IPS DF 19.7 (cell line): ENCODE results near the gene C6.
"Not testable (repeated sequence)": the region's sequence is repeated elsewhere in the genome, so short reads cannot be mapped to it uniquely, and the experiment has no call there.

ENCODE experiments used
- DNase-seq: peaks from one replicate; pipeline ENCODE4 v3.0.0-alpha.2; 2013; ENCODE audit warnings: low read depth, low spot score

Gene C6

DNA sequence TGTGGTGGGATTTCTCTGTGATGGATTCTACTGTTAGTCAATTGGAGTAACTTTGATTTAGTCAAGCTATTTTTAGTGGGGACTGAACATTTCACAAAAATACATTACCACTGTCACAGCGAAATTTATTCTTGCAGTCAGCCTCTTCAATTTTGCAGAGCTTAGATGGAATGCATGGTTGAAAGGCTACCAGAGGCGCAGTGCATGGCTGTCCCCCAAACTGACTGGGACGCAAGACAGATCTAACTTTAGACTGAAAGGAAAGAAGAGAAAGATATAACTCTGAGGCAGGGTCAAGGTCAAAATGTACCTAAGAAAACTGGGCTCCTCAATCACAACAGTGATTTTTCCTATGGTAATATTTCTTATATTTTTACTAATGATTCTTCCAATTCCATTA lies 13.7 kb downstream of the C6 start:
- DNase-seq, result no peak

DNA sequence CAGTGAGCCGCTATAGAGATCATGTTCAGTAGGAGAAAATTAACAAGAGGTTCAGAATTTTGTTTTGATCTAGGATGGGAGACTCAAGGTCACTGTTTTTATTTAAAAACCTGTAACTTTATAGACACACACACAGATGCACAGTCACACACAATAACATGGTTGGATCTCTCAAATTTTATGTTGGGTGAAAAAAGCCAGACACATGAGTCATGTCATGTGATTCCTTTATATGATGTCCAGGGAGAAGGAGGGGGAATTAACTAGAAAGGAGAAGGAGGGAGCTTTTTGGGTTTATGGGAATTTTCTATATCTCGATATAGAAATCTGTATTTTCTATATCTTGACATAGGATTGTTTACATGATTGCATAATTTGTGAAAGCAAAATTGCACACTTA lies 17.1 kb downstream of the C6 start:
- no peak for DNase-seq

DNA sequence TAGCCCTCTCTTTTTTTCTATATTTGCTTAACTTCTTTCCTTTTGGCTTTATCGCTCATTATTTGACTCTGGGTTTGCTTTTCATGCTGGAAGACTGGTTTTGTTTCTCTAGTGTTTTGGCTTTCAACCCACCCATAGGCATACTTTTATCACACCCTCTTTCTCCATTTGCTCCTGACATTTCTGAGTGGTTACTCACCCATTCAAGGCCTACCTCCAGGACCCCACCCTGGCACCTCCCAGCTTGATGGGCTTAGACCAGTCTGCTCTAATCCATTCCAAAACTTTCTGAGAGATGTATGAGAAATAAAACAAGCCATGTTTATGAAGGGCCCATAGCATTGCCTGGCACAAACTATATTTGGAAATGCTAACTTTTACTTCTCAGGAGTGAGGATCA lies 18.1 kb downstream of the C6 start:
- DNase-seq, result no peak

DNA sequence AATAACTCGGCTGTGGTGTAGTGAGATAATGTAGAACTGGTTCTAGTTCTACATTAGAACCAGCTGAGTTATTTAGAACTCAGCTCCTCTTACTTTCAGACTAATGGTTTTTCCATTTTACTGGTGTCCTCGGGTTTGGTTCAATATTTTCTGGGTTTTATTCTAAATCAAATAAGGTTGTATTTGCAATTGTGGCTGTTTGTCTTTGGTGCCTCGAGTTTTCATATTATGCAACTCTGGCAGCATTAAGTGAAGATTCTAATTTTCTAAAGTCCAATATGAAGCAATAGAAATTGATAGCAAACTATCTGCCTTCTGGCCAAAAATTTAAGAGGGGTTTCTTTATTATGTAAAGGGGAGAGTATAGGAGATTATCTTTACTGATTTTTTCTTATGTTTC lies 19.0 kb downstream of the C6 start:
- no peak for DNase-seq

DNA sequence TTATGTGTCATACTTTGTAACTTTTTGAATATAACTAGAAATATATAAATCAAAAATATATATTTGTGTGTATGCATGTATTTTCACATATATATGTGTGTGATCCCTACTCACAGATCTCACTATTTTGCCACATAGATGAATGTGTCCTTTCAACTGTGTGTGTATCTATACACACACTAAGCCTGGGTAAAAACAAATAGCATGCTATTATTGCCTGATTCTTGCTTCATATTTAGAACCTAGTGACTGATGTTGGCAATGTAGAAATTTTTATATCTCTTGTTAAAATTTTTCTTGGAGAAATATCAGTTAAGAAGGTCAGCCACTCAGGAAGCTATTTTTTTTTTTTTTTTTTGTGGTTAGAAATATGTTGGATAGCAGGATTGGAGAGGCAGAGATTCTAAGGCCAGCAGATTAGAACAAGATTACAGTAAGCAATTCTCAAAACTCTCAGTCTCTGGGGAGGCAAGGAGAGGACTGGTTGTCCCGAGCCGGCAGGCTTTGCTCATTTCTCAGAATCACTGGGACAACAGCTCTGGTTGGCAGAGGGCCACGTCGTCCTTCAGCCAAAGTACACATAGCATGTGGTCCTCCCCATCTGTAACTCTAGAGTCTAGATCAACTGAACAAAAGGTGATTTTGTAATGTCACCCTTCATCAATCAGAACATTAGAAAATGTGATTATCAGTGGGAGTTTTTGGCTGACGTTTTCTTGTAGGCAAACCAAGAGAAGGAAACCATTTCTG lies 19.7 kb downstream of the C6 start:
- no peak for DNase-seq

DNA sequence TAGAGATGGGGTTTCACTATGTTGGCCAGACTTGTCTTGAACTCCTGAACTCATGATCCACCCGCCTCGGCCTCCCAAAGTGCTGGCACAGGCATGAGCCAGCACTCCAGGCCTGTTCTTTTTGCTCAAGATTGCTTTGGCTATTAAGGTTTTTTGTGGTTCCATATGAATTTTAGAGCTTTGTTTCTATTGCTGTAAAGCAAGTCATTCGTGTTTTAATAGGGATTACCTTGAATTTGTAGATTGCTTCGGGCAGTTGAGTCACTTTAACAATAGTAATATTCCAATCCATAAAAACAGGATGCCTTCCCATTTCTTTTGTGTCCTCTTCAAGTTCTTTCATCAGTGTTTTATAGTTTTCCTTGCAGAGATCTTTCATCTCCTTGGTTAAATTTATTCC lies 22.1 kb downstream of the C6 start:
- DNase-seq, result no peak

DNA sequence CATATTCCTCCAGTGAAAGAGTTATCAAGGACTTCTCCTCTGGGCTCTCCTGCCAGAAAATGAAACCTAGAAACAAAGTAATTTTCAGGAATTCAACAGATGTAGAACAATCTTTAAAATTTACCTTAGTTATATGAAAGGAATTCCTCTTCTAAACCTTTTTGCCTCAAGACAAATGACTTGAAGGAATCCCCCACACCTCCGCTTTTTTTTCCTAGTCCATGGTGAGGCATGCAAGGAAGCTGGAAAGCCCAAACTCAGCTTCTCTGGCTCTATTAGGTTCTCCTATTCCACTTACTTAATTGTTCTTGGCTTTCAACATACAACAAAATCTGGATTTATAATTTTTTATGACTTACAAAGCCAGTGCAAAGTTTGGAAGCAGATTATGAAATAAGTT lies 27.2 kb downstream of the C6 start:
- no peak for DNase-seq

DNA sequence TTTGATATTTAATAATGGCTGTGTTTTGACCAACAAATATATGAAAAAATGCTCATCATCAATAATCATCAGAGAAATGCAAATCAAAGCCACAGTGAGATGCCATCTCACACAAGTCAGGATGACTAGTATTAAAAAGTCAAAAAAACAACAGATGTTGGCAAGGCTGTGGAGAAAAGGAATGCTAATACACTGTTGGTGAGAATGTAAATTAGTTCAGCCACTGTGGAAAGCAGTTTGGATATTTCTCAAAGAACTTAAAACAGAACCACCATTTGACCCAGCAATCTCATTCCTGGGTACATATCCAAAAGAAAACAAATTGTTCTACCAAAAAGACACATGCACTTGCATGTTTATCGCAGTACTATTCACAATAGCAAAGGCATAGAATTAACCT lies 30.0 kb downstream of the C6 start:
- not testable (repeated sequence) for DNase-seq

DNA sequence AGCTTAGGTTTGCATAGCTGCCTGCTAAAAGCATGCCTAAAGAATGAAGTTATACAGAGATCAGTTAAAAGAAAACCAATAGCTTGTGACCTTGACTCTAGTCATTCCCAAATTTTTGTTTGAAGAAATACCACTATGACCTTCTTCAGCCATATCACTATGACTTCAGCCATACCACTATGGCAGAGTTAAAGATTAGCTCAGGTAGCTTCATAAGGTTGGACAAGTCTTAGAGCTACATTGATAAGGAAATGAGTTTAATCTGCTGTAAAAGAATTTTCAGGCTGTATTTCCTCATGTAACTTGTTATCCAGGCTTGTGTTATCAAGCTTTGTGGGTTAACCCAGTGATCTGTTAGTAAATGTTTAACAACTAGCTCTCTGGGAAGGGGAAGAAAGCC lies 30.7 kb downstream of the C6 start:
- DNase-seq, result no peak

DNA sequence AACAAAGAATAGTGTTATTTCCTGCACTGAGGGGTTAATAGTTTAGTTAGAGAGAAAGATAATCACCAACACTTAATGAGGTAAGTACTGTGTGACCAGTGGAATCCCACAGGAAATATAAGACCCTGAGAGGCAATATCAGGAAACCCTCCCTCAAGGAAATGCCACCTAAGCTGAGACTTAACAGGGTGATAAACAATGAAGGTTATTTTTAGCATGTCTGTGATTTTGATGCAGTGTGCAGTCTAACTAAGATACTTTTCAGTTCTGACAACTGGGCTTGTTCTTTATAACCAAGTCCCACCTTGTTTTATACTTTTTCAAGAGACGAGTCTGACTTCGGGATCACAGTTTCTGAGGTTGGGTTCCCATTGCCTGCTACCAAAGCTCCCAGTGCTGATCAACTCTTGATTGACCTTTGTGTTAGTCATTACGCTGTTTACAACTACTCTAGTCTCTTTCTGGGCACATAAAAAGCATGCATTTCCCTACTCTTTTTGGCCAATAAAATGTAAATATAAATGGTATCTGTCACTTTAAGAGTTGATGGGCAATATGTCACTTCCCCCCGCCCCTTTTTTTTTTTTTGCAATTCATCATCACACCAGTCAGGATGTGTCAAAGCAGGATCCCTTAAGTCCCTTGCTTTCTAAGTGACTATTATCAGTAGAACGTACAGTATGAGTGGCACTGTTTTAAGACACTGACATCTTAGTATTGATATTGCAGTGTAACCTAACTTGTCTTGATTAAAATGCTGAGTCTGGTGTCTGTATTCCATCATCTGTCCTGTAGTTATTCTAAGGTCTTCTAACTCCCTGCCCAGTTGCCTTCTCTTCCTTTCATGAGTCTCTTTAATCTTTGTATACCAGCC lies 31.4 kb downstream of the C6 start:
- DNase-seq, result no peak

DNA sequence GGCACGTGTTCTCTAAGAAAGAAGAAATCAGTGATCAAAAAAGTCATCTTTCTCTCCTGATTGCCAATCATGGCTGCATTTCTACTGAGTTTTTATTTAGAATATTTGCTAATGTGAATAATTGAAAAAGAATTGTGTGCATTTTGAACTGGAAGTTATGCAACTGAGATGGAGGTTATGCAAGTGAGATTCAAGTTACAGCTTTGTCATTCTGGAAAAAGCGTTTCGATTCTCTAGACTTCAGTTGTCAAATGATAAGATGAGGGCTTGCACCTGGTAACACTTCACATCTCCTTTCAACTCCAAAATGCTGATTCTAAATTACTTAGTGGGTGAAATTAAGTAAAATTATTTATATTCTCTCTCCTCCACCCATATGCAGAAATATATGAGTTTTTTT lies 36.4 kb downstream of the C6 start:
- DNase-seq, result no peak

DNA sequence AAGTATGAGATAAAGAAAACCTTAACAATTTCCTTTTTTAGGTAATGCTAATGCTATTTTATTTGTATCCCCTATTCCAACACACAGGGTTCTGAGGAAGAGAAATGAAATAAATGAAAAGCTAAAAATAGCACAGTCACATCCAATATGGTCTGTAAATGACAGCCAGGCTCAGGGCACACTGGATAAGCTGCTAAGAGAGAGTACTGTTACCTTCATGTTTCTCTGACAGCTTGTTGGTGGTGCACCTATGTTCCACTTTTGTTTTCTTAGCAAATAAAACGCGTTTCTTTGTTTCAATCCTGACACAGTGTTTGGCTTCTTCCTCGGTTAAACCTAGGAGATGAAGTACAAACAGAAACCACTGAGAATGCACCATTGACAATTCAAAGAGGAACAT lies 41.3 kb downstream of the C6 start:
- no peak for DNase-seq

DNA sequence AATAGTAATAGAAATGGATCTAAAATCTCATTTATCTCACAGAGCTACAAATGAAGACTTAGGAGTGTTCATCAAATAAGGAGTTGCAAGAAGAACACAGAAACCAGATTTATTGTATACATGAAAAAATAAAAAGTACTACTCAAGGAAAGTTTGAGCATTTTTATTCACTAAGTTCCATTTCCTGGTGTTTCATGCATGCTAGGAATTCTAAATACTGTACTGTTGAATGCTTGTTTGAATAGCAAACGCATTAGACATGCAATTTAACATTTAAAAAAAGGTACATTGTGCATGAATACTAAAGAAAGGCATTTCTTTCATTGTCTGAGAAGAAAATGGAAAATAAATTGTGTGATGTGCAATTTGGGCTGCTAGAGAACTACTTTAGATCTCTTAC lies 52.1 kb downstream of the C6 start:
- DNase-seq, result no peak

DNA sequence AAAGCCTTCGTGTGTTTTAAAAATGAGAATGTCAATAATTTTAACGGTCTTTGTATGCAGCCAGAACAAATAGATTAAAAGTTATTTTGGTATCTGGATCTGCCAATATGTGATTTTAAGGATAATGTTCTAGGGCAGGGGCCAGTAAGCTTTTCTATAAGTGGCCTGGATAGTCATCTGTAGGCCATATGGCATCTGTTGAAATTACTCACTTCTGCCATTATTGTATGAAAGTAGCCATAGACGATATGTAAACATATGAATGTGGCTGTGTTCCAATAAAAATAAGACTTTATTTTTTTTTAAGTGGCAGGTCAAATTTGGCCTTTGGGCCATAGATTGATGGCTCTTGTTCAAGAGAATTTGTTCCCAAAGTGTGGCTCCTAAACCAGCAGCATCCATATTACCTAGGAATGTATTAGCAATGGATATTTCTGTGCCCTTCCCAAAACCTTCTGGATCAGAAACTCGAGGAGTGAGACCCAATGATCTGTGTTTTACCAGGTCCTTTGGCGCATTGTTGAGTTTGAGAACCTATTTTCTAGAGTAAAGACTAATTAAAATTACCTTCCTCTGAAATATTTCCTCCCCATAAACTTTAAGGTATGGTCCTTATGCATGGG lies 55.9 kb downstream of the C6 start:
- no peak for DNase-seq

DNA sequence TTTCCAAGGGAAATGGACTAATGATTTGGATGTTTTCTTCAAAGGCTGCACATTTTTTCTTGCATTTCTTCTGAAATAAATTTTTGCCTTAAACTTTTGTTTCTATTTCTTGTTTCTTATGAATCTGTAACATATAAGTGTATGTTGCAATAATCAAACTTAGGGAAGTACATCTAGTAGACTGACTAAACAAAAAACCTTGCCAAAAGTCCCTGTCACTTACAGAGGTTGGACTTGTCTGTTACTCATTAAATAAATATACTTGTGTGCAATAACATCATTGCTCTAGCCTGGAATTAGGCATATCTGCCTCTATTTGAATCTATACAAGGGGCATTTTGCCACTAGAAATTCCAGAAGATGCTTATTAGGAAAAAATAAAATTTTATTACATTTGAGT lies 56.6 kb downstream of the C6 start:
- DNase-seq, result no peak

DNA sequence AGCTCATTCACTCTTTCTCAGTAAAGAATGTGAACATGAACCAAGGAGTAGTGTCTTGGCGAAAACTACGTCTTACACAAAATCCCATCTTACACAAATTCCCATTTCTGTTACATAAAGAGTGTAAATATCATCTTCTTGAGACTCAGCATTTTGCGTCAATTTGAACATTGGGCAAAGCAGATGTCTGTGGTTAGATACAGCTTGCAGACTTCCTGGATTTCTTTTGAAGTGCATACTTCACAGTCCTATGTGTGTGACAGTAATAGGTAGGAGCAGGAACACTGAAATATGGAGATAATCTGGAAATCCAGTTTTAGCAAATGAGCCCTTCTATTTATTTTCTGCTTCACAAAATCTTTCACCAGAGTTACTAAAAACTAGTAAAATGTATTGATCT lies 58.8 kb downstream of the C6 start:
- no peak for DNase-seq

DNA sequence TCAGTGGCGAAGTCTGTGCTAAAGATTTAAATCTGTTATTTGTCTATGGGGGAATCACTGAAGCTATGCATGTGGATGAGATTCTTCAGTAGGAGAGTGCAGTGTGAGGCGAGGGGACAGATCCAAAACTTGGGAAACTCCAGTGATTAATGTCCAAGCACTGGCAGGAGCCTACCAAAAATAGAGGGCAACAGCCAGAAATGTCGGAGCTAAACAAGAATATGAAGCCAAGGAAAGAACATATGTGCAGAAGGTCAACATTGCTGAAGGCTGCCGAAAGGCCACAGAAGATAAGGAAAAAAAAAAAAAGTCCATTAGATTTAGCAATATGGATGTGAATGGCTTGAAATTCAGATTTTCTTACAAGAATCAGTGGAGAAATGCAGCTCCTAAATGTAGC lies 61.8 kb downstream of the C6 start:
- no peak for DNase-seq

DNA sequence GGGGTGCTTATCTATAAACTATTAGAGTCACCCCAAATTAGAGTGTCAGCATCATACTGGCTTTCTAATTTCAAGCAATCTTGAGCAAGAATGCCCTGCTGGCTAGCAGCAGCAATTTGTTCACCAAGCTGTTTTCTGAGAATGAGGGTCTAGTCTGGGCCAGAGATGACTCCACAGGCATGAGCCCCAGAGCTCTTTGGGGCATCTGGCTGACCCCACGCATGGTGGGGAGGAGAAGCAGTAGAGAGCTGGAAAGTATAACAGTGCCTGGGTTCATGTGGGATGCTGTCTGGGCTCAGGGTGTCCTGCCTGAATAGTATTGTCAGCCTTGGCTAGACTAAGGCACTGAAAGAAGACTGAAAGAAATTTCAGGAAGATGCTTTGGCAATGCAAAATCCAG lies 64.9 kb downstream of the C6 start:
- no peak for DNase-seq

DNA sequence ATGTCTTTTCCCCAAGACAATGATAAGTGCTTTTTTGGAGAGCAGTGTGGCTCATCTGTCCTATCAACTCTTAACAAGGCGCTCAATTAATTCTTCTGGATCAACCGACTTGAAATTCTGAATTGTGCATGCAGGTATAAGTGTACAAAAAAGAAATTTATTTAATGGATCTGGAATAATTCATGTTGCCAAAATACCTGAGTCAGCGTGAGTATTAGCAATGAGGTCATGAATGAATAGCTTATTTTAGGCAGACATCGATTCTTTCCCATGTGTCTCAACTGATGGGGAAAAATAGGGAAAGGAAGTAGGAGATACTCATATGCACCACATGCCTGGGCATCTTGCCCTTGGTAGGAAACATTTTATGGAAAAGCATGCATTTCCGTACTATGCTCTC lies 68.0 kb downstream of the C6 start:
- DNase-seq, result no peak

DNA sequence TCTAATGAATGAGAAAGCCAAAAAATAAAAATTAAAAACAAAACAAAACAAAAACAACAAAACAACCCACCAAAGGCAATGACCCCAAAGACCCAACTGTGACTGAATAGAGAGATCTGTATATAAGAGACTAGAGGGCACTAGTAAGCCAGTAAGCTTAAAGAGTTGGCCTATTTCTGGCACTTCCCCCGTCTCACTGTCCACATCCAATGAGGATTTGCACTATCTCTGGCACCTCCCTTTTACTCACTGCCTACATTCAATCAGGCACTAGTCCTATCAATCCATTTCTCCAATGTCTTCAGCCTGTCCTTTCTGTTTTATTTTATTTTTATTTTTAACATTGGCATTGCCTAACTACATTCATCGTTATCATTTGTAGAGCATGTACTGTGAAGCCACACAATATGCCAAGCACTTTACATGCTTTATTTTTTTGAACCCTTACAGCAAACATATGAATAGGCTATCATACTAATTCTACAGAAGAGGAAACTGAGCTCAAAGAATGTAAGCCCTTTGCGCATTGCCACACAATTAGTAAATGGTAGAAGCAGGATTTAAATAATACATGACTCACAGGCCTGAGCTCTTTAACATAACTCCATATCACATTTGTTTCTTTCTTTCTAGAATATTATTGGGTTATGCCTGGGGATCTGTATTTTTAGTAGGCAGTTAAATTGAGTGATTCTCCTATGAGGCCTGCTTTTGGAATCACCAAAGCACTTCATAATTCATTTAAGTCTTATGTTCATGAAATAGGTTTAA lies 70.0 kb downstream of the C6 start:
- DNase-seq, result no peak

DNA sequence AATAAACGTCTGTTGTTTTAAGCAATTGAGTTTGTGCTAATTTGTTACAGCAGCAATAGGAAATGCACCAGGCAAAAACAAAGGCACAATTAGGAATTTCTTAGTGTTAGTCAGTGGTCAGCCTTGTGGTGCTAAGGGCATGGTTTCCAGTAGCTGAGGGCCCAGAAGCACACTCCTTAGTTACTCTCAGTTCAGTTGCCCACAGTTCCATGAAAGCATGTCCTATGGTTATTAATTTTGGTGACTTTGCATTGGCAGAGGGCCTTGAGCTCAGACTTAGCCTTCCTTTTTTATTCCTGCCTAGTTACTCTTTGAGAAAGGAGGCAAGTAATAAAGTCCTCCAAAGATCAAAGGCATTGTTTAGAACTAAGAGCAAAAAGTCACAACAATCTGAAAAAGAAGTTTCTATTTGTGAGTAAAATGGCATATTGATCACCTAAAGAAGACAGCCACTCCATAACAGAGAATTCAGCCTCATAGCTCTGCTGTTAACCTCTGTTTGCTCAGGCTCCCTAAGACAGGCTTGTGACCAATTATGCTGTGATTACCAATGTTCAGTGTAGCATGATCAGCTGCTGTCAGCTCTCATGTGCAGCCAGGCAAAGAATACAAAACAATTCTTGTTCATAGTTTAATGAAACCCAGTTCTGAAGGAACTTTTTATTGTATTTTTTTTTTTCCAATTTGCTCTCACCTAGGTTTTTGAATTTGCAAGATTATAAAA lies 85.2 kb downstream of the C6 start:
- no peak for DNase-seq
